NCI-H510A (cell line): ENCODE results near the gene KLHL3.

Experiments
- DNase-seq: peaks from one replicate; lab custom pipeline; 2025; lab: John Stamatoyannopoulos, UW

Gene KLHL3

DNA sequence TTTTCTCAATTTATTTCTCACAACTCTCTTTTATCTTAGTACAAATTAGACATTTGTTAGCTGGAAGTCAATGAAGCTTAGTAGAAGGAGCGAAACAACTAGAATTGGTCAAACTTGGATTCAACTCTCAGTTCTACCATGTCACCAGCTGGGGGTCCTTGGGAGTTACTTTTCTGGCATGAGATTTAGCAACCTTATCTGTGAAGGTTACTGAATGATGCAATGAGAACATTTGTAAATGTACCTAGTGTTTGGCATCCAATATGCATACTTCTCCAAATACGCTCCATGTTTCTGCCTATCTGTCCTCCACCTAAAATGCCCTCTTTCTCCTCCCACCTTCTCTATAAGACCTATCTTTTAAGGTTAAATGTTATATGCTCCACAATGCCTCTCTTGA, 12.0 kb upstream of the KLHL3 start:
- no peak for DNase-seq

DNA sequence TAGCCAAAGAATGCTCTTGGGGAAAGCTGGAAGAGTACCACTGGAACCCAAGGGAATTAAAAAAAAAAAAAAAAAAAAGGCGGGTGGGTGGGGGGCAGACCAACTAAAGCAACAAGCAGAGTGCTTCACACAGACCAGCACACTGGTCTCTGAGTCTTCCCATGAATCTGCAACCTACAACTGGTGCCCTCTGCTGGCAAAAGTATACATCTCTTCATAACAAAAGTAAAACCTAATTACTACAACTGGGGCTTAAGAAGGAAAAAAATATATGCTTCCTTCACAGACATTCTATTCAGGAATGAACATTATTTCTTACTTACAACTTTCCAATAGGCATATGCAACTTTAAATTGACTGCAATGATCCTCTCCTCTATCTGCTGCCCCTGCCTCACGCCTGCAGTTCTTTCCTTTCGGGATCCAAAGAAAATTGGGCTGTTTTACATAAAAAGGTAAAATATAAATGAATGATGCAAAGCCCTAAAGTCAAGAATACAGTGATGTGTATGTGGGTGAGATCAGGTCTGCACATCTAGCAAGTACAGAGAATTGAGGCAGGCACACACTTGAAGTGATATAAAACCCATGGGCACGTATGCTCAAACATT, 7.2 kb upstream of the KLHL3 start:
- DNase-seq = no peak

GRCh38 chr5:137741718-137742117, 5.8 kb upstream of the KLHL3 start:
- no peak for DNase-seq

- no peak for DNase-seq
Observed at GRCh38 chr5:137739737-137740136, 3.8 kb upstream of the KLHL3 start.

GRCh38 chr5:137738947-137739346, 3.1 kb upstream of the KLHL3 start:
- DNase-seq = no peak

DNA sequence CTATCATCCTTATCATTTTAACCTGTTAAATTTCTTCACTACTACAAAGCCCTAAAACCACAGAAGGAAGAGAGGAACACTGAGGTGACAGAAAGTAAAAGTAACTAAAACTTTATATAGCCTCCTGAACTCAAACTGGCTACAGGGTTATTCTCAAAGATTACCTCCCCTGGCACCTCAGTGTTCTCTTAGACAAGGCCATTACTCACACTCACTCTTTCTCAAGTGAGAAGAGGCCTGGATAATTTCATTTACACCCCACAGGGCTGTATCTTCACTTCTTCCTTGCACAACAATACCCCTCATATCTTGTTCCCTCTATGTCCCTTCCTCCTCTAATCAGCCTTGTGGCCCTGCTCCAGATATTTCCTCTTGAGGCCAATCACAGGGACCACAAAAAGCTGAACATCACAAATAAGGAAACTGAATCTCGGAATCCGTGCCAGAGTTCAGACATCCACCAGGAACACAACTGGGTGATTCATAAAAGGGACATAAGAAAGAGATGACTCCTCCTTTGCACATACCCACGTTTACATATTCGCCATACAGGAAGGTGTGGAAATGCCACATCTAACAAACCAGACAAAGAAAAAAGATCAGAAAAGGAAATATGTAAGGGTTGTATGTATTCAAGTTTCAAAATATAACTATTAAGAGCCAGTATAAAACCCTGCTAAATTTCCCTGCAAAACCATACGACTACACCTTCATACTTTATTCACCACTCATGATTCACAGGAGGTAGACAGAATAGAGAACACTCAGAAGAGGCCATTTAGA, 1.7 kb upstream of the KLHL3 start:
- DNase-seq = no peak

GRCh38 chr5:137736496-137736895, 607 bp upstream of the KLHL3 start:
- DNase-seq = no peak

- no peak for DNase-seq
Observed at GRCh38 chr5:137734962-137735554, 831 bp downstream of the KLHL3 start.

- no peak for DNase-seq
Observed at GRCh38 chr5:137734331-137734730, 1.6 kb downstream of the KLHL3 start.

DNA sequence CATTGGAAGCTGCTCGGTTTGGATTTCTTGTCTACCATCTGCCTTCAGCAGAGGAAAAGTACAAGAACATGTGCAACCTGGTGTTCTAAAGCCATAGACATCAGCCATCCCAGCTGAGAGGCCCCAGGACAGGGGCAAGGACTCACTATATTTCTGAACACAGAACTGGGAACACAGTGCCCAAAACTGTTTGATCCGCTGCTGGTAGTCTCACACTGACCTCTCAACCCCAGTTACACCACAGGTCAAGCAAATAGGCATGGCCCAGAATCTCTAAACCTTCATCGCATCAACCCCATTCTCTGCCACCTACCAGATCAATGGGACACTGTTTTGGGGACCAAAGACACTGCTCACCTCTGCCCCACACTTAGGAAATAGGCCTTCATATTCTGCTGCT, 2.0 kb downstream of the KLHL3 start:
- DNase-seq = no peak

DNA sequence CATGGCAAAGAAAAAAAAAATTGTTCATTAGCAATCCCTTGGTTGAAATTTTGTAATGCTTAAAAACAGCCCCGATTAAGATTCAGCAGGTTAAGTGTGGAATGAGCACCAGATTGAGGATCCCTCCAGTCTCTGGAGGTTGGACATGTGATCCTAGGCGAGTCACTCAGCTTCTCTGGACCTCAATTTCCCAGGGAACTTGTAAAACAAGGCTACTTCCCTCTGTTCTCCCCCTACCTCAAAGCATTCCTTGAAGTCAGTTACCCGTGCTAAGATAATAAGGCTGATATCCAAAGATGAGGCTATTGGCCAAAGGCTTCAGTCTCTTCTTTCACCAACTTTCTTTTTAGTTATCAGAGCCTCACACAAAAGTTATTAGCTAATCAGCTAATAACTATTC, 2.9 kb downstream of the KLHL3 start:
- DNase-seq = no peak

DNA sequence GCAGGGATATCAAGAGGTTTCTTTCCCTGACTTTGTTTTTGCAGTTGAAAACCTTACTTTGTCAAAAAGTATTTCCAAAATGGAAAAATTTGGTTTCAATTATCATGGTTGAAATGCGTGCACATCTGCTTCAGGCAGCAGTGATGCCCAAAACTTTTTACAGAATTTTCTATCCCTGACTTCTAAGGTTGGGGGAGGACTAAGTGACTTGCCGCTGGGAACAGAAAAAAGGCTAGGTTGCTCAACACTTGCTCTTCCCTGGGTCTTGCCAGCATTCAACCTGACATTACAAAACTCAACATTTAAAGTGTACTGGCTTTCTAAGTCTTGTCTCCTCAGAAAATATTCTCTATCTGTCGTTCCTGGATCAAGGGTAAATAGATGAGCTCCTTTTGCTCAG, 4.7 kb downstream of the KLHL3 start:
- DNase-seq = no peak

DNA sequence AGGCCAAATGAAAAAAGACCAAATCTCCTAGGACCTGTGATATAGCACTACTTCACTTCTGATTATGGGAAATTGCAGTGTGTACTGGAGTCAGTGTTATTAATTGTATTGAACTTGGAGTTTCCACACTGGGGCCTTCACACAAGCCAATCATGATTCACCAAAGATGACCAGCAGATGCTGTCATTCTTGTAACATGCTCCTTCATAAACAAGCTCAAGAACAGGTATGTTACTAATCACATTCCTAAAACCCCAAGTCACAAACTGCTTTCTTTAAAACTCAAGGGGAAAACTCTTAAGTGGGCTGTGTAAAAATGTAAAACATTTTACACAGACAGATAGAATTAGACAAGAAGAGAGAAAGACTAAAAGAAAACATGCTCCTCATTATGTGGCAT, 5.6 kb downstream of the KLHL3 start:
- DNase-seq = no peak

GRCh38 chr5:137728048-137728447, 7.8 kb downstream of the KLHL3 start:
- DNase-seq = no peak

DNA sequence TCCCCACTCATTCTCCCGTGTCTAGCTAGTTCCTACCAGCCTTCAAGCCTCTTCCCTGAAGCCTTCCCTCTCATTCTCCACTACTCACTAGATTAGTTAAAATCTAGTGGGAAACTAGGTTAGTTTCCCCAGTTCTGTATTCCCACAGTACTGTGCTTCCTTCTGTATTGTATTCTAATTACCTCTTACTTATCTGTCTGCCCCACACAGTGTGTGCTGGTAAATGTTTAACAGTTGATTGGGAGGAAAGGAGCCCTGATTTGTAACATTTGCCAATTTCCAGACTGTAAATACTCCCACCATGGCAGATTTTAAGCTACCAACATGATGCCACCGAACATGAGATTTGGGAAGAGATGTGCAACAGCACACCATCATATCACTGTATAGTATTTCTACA, 8.3 kb downstream of the KLHL3 start:
- DNase-seq = no peak

GRCh38 chr5:137724251-137724650, 11.6 kb downstream of the KLHL3 start:
- DNase-seq = no peak

GRCh38 chr5:137718611-137719010, 17.3 kb downstream of the KLHL3 start:
- DNase-seq = no peak

DNA sequence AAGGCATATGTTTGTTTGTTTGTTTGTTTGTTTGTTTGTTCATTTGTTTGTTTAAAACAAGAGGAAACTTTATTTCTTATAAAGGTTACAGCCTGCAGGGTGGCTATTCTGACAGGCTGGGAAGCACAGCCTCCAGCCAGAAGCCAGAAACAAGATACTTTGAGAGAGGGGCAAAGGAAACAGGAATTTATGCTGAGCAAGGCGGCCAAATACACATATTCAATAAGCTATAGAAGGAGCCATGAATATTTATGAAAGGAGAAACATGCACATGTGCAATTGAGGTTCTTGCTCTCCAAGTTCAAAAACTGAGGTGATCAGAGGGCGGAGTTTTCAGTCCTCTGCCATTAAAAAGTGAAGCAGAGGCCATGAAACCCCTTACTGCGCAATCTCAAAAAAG, 19.6 kb downstream of the KLHL3 start:
- DNase-seq = no peak

GRCh38 chr5:137715456-137715855, 20.4 kb downstream of the KLHL3 start:
- DNase-seq = no peak

GRCh38 chr5:137714946-137715345, 20.9 kb downstream of the KLHL3 start:
- DNase-seq = no peak

GRCh38 chr5:137714494-137714893, 21.4 kb downstream of the KLHL3 start:
- DNase-seq = no peak

- DNase-seq = no peak
Observed at GRCh38 chr5:137712139-137712667, 23.7 kb downstream of the KLHL3 start.

- DNase-seq = no peak
Observed at GRCh38 chr5:137710086-137710485, 25.8 kb downstream of the KLHL3 start.
